ENCODE results near the gene ANTKMT.

- TF ChIP-seq CTCF (IDR thresholded peaks at IDR 0.05) (no peak), POLR2A (IDR thresholded peaks at IDR 0.05) (no peak), POLR2AphosphoS5 (IDR thresholded peaks at IDR 0.05) (no peak), EP300 (IDR thresholded peaks at IDR 0.05) (no peak)
Observed at GRCh38 chr16:734208-734980, 13.4 kb downstream of the ANTKMT start.

Measured in gastroesophageal sphincter (tissue), 3 donors.